GM23338 (cell line): ENCODE results near the gene SERGEF. TPM values are rescaled to one million over a fixed set of nuclear protein-coding genes. Genes with fewer than 3 reads are reported as not detected.

Experiments used
- ATAC-seq: fragments of 200-7000 bp; cut with Tn5 transposase; 3 replicates; pipeline ENCODE4 v1.9.1; 2020
- DNase-seq: peaks from one replicate; pipeline ENCODE4 v3.0.0-alpha.2; 2015; ENCODE audit warnings: low spot score
- H2AFZ ChIP-seq: fragments of 200-600 bp; sonication (generic); 2 replicates; pipeline ENCODE4 v1.8.0; 2016; ENCODE audit warnings: antibody characterized with exemption, mild to moderate bottlenecking, moderate library complexity
- H3F3A ChIP-seq: fragments of 200-600 bp; sonication (generic); replicated peaks from 2 replicates; pipeline ENCODE4 v1.8.0; 2017; ENCODE audit warnings: antibody characterized with exemption, mixed run types, low read depth
- H3K27ac ChIP-seq: fragments of 200-600 bp; sonication (generic); 2 replicates; pipeline ENCODE4 v1.6.1; 2016; ENCODE audit warnings: low read depth
- H3K27me3 ChIP-seq: fragments of 200-600 bp; sonication (generic); 2 replicates; pipeline ENCODE4 v1.8.0; 2016; ENCODE audit warnings: mild to moderate bottlenecking, mixed run types, moderate library complexity; ENCODE audit not compliant: insufficient read depth
- H3K36me3 ChIP-seq: fragments of 200-600 bp; sonication (generic); 2 replicates; pipeline ENCODE4 v1.8.0; 2016; ENCODE audit warnings: mild to moderate bottlenecking; ENCODE audit not compliant: insufficient read depth
- H3K4me1 ChIP-seq: fragments of 200-600 bp; sonication (generic); 2 replicates; pipeline ENCODE4 v1.8.0; 2016; ENCODE audit warnings: mild to moderate bottlenecking, moderate library complexity; ENCODE audit not compliant: insufficient read depth
- H3K4me2 ChIP-seq: fragments of 200-600 bp; sonication (generic); 2 replicates; pipeline ENCODE4 v1.7.1; 2017; ENCODE audit warnings: mixed run types
- H3K4me3 ChIP-seq: fragments of 200-600 bp; sonication (generic); 2 replicates; pipeline ENCODE4 v1.6.1; 2016; ENCODE audit warnings: mixed run types
- H3K79me2 ChIP-seq: fragments of 200-600 bp; sonication (generic); replicated peaks from 2 replicates; pipeline ENCODE4 v1.8.0; 2017; ENCODE audit warnings: mild to moderate bottlenecking; ENCODE audit not compliant: insufficient read depth
- H3K9me2 ChIP-seq: fragments of 200-600 bp; sonication (generic); 2 replicates; pipeline ENCODE4 v1.8.0; 2017; ENCODE audit not compliant: insufficient read depth
- H4K20me1 ChIP-seq: fragments of 200-600 bp; sonication (generic); replicated peaks from 2 replicates; pipeline ENCODE4 v1.8.0; 2017; ENCODE audit warnings: mild to moderate bottlenecking; ENCODE audit not compliant: insufficient read depth
- H3K27ac Mint-ChIP-seq: 2 replicates; pipeline ENCODE4 v1.8.0; 2020; ENCODE audit warnings: inconsistent platforms, mild to moderate bottlenecking, moderate library complexity, mixed read lengths
- H3K27me3 Mint-ChIP-seq: 3 replicates; pipeline ENCODE4 v1.8.0; 2022; ENCODE audit warnings: low read depth, mild to moderate bottlenecking, moderate library complexity, mixed read lengths, inconsistent platforms; ENCODE audit not compliant: insufficient read depth, poor library complexity
- H3K36me3 Mint-ChIP-seq: 3 replicates; pipeline ENCODE4 v1.8.0; 2021; ENCODE audit warnings: low read depth, mild to moderate bottlenecking, inconsistent platforms, moderate library complexity, mixed read lengths
- H3K4me1 Mint-ChIP-seq: 3 replicates; pipeline ENCODE4 v1.8.0; 2020; ENCODE audit warnings: mild to moderate bottlenecking, inconsistent platforms, mixed read lengths
- H3K4me3 Mint-ChIP-seq: 3 replicates; pipeline ENCODE4 v1.8.0; 2021; ENCODE audit warnings: moderate library complexity, mild to moderate bottlenecking, inconsistent platforms, mixed read lengths
- H3K9me3 Mint-ChIP-seq: 3 replicates; pipeline ENCODE4 v1.8.0; 2020; ENCODE audit warnings: moderate library complexity, mild to moderate bottlenecking, inconsistent platforms, mixed read lengths
- CREB1 ChIP-seq: fragments of 250-450 bp; sonication (Bioruptor Pico); IDR thresholded peaks from 2 replicates; pipeline ENCODE4 v1.5.0; 2020; ENCODE audit warnings: low read depth, mild to moderate bottlenecking, moderate library complexity
- EZH2phosphoT487 ChIP-seq: fragments of 200-600 bp; sonication (generic); IDR thresholded peaks from one replicate; pipeline ENCODE4 v1.8.1; 2018; ENCODE audit warnings: antibody characterized with exemption; ENCODE audit not compliant: unreplicated experiment
- JUNB ChIP-seq: IDR thresholded peaks from one replicate; pipeline ENCODE4 v1.6.1; 2016; ENCODE audit warnings: antibody characterized with exemption; ENCODE audit not compliant: unreplicated experiment
- polyA plus RNA-seq: library from polyadenylated mRNA; unstranded; fragments of >200 nt; fragmentation: Nextera tagmentation; extraction: Ambion mirVana; gene quantifications from 2 replicates; pipeline ENCODE4 v1.2.1, GENCODE V29; 2016
- total RNA-seq: library from RNA; depleted of rRNA; stranded (reverse); fragments of >200 nt; shearing (Covaris generic); gene quantifications from 2 replicates; pipeline ENCODE4 v1.2.3, GENCODE V29; 2014
- TF ChIP-seq, protein P1 (sequence below): fragments of 250-450 bp; sonication (Bioruptor Pico); IDR thresholded peaks from 2 replicates; pipeline ENCODE4 v1.5.0; 2020; ENCODE audit warnings: mild to moderate bottlenecking, moderate library complexity

The SERGEF gene
- total and polyA plus RNA-seq, 2 experiments from 2014 or later: 24.2 to 27.9 TPM

DNA sequence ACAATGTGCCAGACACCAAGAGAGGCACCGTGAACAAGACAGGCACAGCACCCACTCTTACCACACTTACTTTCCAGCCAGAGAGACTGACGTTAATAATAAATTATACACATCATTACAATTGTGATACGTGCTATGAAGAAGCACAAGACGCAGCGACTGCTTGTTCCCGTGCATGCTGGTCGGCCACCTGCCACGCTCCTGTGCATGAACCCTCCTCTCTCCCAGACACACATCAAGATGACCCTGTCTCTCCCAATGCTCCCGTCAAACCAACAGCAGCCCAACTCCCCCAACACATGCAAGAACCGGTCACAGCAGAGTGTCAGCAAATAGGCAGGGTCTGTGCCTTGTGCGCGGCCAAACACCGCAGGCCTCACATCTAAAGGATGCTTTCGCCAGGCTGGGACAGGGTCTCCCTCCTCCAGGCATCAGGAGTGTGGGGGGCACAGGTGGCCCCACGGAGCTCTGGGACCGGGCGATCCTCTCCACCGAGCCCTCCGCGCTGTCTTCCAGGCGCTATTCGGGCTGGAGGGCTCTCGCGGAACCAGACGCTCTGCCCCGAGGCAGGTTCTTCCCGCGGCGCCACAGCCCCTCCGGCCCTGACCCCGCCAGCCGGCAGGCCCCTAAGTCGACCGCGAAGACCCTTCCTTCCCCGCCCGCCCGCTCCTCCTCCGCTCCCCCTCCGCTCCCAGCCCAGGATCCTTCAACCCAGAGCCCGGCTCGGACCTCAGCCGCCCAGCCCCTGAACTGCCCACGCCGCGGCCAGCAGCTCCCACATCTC, 533 bp downstream of the SERGEF start (continued):
- TF ChIP-seq, protein P1, sequence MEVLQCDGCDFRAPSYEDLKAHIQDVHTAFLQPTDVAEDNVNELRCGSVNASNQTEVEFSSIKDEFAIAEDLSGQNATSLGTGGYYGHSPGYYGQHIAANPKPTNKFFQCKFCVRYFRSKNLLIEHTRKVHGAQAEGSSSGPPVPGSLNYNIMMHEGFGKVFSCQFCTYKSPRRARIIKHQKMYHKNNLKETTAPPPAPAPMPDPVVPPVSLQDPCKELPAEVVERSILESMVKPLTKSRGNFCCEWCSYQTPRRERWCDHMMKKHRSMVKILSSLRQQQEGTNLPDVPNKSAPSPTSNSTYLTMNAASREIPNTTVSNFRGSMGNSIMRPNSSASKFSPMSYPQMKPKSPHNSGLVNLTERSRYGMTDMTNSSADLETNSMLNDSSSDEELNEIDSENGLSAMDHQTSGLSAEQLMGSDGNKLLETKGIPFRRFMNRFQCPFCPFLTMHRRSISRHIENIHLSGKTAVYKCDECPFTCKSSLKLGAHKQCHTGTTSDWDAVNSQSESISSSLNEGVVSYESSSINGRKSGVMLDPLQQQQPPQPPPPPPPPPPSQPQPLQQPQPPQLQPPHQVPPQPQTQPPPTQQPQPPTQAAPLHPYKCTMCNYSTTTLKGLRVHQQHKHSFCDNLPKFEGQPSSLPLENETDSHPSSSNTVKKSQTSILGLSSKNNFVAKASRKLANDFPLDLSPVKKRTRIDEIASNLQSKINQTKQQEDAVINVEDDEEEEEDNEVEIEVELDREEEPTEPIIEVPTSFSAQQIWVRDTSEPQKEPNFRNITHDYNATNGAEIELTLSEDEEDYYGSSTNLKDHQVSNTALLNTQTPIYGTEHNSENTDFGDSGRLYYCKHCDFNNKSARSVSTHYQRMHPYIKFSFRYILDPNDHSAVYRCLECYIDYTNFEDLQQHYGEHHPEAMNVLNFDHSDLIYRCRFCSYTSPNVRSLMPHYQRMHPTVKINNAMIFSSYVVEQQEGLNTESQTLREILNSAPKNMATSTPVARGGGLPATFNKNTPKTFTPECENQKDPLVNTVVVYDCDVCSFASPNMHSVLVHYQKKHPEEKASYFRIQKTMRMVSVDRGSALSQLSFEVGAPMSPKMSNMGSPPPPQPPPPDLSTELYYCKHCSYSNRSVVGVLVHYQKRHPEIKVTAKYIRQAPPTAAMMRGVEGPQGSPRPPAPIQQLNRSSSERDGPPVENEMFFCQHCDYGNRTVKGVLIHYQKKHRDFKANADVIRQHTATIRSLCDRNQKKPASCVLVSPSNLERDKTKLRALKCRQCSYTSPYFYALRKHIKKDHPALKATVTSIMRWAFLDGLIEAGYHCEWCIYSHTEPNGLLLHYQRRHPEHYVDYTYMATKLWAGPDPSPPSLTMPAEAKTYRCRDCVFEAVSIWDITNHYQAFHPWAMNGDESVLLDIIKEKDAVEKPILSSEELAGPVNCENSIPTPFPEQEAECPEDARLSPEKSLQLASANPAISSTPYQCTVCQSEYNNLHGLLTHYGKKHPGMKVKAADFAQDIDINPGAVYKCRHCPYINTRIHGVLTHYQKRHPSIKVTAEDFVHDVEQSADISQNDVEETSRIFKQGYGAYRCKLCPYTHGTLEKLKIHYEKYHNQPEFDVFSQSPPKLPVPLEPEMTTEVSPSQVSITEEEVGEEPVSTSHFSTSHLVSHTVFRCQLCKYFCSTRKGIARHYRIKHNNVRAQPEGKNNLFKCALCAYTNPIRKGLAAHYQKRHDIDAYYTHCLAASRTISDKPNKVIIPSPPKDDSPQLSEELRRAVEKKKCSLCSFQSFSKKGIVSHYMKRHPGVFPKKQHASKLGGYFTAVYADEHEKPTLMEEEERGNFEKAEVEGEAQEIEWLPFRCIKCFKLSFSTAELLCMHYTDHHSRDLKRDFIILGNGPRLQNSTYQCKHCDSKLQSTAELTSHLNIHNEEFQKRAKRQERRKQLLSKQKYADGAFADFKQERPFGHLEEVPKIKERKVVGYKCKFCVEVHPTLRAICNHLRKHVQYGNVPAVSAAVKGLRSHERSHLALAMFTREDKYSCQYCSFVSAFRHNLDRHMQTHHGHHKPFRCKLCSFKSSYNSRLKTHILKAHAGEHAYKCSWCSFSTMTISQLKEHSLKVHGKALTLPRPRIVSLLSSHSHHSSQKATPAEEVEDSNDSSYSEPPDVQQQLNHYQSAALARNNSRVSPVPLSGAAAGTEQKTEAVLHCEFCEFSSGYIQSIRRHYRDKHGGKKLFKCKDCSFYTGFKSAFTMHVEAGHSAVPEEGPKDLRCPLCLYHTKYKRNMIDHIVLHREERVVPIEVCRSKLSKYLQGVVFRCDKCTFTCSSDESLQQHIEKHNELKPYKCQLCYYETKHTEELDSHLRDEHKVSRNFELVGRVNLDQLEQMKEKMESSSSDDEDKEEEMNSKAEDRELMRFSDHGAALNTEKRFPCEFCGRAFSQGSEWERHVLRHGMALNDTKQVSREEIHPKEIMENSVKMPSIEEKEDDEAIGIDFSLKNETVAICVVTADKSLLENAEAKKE (CRISPR knock-in tag): no peak

DNA sequence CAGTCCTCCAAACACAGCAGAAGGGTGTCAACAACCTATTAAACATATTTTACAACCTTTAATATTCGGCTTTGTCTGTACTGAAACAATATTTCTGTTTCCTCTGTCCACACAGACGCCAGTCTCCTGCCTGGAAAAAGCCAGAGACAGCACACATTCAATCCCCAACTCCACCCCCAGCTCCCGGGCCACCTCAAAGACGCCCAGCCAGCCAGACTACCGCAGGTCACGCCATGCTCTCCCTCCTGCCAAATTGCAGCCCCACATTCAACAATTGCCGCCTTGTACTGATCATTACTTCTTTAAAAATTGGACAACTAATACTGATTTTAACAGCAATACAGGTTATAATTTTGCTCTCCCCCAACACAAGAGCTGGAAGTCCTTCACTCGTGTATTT, 1.2 kb downstream of the SERGEF start:
- DNase-seq (no peak), ATAC-seq (no peak)
- Mint-ChIP-seq H3K9me3 (no peaks in the 10 kb centered on the region), H3K36me3 (peaks cover 1% of the 10 kb centered on the region; the same call in 2 of the 3 replicates), H3K4me3 (peak overlapping the region; percentile 84), H3K27ac (no peak overlapping the region), H3K27me3 (peaks cover 9% of the 10 kb centered on the region), H3K4me1 (peaks cover 27% of the 10 kb centered on the region)
- H3K4me3 ChIP-seq: peak overlapping the region; percentile 99
- H2AFZ ChIP-seq: peak overlapping the region; percentile 97
- peaks cover 19% of the 10 kb centered on the region for H3K27me3 ChIP-seq
- H3K9me2 ChIP-seq: no peaks in the 10 kb centered on the region
- H3K79me2 ChIP-seq: peaks cover 27% of the 10 kb centered on the region
- H3K36me3 ChIP-seq: no peaks in the 10 kb centered on the region
- H3K4me1 ChIP-seq: peaks cover 16% of the 10 kb centered on the region
- H3K4me2 ChIP-seq: peak overlapping the region; percentile 93
- no peak overlapping the region for H3K27ac ChIP-seq
- H3F3A ChIP-seq: no peaks in the 10 kb centered on the region; the same call in 1 of the 2 replicates
- no peak for TF ChIP-seq CREB1 (CRISPR knock-in tag)
- TF ChIP-seq JUNB: no peak
- TF ChIP-seq EZH2phosphoT487: no peak
- H4K20me1 ChIP-seq: no peaks in the 10 kb centered on the region; the same call in none of the 2 replicates
